ENCODE measurements around the gene CASKIN1.
"Not testable (repeated sequence)": the region's sequence is repeated elsewhere in the genome, so short reads cannot be mapped to it uniquely, and the experiment has no call there.

CASKIN1 gene

GRCh38 chr16:2127630-2128280 lies 68.7 kb downstream of the CASKIN1 start:
- peaks cover 23% of the 10 kb centered on the region for H3K4me1 ChIP-seq (ENCODE audit: insufficient read depth, low read length)

More at GRCh38 chr16:2127630-2128280, 68.7 kb downstream of the CASKIN1 start:
- H3K27me3 ChIP-seq (ENCODE audit: control insufficient read depth in 1 of 2, insufficient read depth in 2 of 2, low read length in 2 of 2); H3K36me3 ChIP-seq (ENCODE audit: insufficient read depth, low read length); H3K9me3 ChIP-seq (ENCODE audit: low read length): not testable (repeated sequence)
- Histone ChIP-seq H3K4me3 (ENCODE audit: low read depth in 1 of 2, low read length in 2 of 2) (peak overlapping the region in 1 of 2 donors; percentile 0), H3K9ac (ENCODE audit: low read length) (peak overlapping the region; percentile 57), H3K27ac (ENCODE audit: low read depth, low read length) (peak overlapping the region; percentile 90)
